22Rv1 (cell line): ENCODE results near the gene TMEM255B.
"Not testable (repeated sequence)": the region's sequence is repeated elsewhere in the genome, so short reads cannot be mapped to it uniquely, and the experiment has no call there.

Experiments
- H3K27ac ChIP-seq: fragments of 450-650 bp; 2 replicates; pipeline ENCODE4 v1.5.1; 2017
- CTCF ChIP-seq: fragments of 450-650 bp; IDR thresholded peaks from 2 replicates; pipeline ENCODE4 v1.5.1; 2017; ENCODE audit warnings: mild to moderate bottlenecking
- ZFX ChIP-seq: fragments of 450-650 bp; IDR thresholded peaks from 2 replicates; pipeline ENCODE4 v1.6.1; 2017; ENCODE audit warnings: antibody characterized with exemption, borderline replicate concordance

TMEM255B gene

DNA sequence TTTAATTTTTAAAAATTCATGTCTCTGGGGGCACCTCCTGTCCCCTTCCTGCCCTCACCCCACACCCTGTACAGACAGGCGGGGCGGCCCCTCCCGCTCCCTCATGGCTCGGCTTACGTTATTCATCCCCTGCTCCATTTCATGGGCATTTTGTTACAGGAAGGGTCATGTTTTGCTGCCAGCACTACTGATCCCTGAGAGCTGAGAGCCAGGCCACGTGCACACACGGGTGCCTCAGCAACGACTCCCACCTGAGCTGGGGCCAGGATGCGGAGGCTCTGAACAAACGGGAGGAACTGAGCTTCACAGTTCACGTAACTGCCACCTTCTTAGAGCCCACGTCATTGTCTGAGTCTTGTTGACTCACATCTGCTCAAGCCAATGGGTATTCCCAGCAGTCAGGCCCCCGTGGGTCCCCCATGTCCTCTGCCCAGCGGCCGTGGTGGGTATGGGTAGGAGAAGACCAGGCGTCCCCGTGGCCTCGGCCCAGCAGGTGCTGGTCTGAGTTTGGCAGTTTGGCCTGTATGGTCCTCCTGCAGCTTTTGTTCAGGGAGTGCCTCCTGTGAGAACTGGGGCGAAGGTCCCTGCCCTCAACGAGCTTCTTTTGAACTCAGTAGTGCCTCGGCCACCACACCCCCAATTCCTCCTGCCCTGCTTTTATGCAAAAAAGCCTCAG lies 16.4 kb upstream of the TMEM255B start:
- TF ChIP-seq CTCF (no peak), ZFX (no peak)
- no peak overlapping the region for H3K27ac ChIP-seq

DNA sequence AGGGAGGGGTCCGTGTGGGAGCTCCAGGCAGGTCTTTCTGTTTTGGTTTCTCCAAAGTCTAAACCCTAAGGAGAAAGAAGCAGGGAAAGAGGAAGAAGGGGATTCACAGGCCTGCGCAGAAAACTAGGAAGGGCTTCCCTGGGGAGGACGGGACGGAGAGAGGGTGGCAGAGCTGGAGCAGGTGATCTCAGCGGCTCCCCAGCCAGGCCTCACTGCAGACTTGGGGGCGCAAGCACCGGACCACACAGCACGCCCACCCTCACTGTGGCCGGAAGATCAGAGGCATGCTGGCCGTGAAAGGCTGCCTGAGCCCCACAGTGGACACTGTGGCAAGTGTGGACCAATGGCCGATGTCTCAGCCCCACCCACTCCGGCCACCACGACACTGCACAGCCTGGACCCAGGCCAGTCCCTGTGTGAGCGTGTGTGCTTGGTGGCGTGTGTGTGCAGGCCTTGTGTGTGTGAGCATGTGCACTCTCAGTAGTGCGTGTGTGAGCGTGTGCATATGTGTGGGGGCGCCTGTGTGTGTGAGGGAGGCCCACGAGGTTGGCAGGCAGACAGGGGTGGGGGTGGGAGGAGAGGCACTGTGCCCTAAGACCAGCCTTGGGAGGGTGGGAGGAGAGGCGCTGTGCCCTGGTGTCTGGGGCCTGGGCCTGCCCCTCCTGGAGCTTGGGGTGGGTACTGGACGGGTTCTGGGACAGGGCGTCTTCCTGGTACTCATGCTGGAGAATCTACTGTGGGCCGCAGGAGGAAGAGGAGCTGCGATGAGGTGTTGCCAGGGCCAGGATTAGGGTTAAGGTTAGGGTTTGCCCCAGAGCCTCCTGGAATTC lies 15.4 kb upstream of the TMEM255B start:
- H3K27ac ChIP-seq: no peak overlapping the region
- no peak for TF ChIP-seq CTCF
- TF ChIP-seq ZFX: no peak

GRCh38 chr13:113744197-113745000 lies 14.6 kb upstream of the TMEM255B start:
- H3K27ac ChIP-seq: no peak overlapping the region
- TF ChIP-seq ZFX (no peak), CTCF (no peak)

DNA sequence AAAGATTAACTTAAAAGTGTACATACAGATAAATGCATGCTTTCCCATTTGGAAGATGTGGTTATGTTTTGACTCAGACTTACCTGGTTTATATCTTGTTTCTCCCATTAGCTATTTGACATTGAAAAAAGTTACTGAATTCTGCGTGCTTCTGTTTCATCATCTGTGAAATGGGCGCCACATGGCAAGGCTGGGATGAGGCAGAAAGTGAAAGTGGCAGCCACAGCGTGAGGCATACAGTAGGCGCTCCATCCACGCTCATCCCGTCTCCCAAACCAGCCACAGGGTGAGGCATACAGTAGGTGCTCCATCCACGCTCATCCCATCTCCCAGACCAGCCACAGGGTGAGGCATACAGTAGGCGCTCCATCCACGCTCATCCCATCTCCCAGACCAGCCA lies 14.0 kb upstream of the TMEM255B start:
- H3K27ac ChIP-seq: no peak overlapping the region
- TF ChIP-seq ZFX: no peak

DNA sequence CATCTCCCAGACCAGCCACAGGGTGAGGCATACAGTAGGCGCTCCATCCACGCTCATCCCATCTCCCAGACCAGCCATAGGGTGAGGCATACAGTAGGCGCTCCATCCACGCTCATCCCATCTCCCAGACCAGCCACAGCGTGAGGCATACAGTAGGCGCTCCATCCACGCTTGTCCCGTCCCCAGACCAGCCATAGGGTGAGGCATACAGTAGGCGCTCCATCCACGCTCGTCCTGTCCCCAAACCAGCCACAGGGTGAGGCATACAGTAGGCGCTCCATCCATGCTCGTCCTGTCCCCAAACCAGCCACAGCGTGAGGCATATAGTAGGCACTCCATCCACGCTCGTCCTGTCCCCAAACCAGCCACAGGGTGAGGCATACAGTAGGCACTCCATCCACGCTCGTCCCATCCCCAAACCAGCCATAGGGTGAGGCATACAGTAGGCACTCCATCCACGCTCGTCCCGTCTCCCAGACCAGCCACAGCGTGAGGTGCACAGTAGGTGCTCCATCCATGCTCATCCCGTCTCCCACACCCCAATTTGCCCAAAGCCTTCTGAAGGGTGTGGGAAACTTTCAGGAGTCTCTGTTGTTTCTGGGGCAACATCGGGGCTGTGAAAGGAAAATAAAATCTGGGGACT lies 13.4 kb upstream of the TMEM255B start:
- H3K27ac ChIP-seq: not testable (repeated sequence)

- no peak overlapping the region for H3K27ac ChIP-seq
- no peak for TF ChIP-seq CTCF
- no peak for TF ChIP-seq ZFX
These were observed 12.9 kb upstream of the TMEM255B start for GRCh38 chr13:113746143-113746525.

DNA sequence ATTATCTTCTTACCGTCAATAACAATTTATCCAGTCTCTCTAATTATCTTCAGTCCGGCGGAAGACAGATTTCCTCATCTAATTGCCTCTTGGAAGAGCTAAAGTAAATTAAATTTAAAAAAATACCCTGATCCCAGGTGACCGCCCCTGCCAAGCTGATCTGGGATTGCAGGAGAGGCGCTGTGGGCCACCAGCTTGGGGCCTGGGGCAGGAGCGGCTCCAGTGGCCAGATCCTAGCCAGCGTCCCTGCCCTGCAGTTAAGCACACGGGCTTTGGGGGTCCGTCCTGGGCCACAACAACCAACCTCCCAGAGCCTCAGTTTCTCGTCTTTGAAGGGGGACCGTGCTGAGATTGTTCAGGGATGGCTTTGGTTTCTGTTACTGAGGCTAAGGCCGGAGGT lies 12.4 kb upstream of the TMEM255B start:
- H3K27ac ChIP-seq: no peak overlapping the region

More for the DNA sequence above, 12.4 kb upstream of the TMEM255B start:
- no peak for TF ChIP-seq CTCF
- no peak for TF ChIP-seq ZFX
